DMS53 (cell line): ENCODE measurements around the gene TTC16.

Experiments
- DNase-seq: peaks from one replicate; lab custom pipeline; 2025; lab: John Stamatoyannopoulos, UW

TTC16 gene

GRCh38 chr9:127698985-127699670 lies 16.8 kb upstream of the TTC16 start:
- DNase-seq, result peak; percentile 99

- DNase-seq, result no peak
Measured at GRCh38 chr9:127700140-127700539, 15.7 kb upstream of the TTC16 start.

- DNase-seq, result no peak
Measured at GRCh38 chr9:127700594-127701255, 15.2 kb upstream of the TTC16 start.

- no peak for DNase-seq
Measured at GRCh38 chr9:127703289-127703946, 12.5 kb upstream of the TTC16 start.

GRCh38 chr9:127705577-127706379 lies 10.1 kb upstream of the TTC16 start:
- no peak for DNase-seq

- peak; percentile 76 for DNase-seq
Measured at GRCh38 chr9:127706836-127707241, 9.0 kb upstream of the TTC16 start, which contains the start of gene CFAP157. TSS of gene CFAP157 (plus strand) at chr9:127706988. CDS start at chr9:127707032, 44 bp downstream.

- peak; percentile 83 for DNase-seq
Measured at GRCh38 chr9:127707766-127708165, 8.1 kb upstream of the TTC16 start.

- DNase-seq, result no peak
Measured at GRCh38 chr9:127708952-127709587, 6.8 kb upstream of the TTC16 start.

GRCh38 chr9:127710204-127710783 lies 5.6 kb upstream of the TTC16 start:
- no peak for DNase-seq

- no peak for DNase-seq
Measured at GRCh38 chr9:127711226-127711701, 4.6 kb upstream of the TTC16 start.

GRCh38 chr9:127711831-127712274 lies 4.0 kb upstream of the TTC16 start:
- DNase-seq, result no peak

GRCh38 chr9:127712371-127712770 lies 3.5 kb upstream of the TTC16 start:
- no peak for DNase-seq

GRCh38 chr9:127712867-127713266 lies 3.0 kb upstream of the TTC16 start:
- no peak for DNase-seq

GRCh38 chr9:127714020-127714750 lies 1.7 kb upstream of the TTC16 start:
- DNase-seq, result peak; percentile 42

- peak; percentile 53 for DNase-seq
Measured at GRCh38 chr9:127714951-127715469, 869 bp upstream of the TTC16 start.

- no peak for DNase-seq
Measured at GRCh38 chr9:127716412-127716811, 533 bp downstream of the TTC16 start.

GRCh38 chr9:127717766-127718165 lies 1.9 kb downstream of the TTC16 start:
- no peak for DNase-seq

- peak; percentile 35 for DNase-seq
Measured at GRCh38 chr9:127720031-127720864, 4.4 kb downstream of the TTC16 start.

GRCh38 chr9:127720865-127721227 lies 5.0 kb downstream of the TTC16 start:
- DNase-seq, result no peak
